ENCODE measurements around the gene C1QL1. TPM values are rescaled to one million over a fixed set of nuclear protein-coding genes. Genes with fewer than 3 reads are reported as not detected.

C1QL1 gene
- total and polyA plus RNA-seq, 2 donors (not counting 3 experiments of a cell fraction or from before 2014, with no cell fraction given), result 0.35 to 0.72 TPM

DNA sequence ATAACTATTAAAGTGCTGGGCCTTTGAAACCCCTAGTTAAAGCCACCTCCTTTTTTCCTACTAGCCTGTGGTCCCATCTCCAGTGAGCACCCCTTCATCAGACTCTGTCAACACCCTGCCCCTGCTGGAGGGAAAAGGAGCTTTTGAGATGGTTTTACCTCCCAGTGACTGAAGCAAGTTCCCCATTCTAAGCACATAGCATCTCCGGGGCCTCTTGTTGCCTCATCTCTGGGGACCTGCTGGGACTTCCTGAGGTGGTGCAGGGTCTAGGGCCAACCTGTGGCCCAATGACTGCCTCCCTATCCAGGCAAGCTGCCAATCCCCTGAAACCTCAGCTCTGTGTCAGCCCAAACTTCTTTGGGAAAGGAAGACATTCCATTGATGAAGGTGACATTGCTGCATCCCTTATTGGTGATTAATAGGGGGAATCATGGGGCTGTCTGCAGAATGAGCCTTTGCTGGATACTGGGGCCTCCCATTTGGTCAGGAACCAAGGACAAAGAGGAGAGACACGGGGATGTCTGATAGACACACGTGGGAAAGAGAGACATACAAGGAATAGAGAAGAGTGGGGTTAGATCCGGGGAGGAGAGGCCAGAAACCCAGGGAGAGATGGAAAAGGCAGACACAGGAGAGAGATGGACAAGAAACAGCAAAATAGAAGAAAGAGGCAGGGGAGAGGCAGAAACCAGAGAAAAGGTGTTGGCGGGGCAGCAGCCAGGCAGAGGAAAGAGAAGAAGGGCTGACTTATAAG lies 2.4 kb downstream of the C1QL1 start:
- ChIA-PET CTCF (interaction anchor here (1.6 kb wide), 1 partner anchor 10 kb away, joined by 5 read pairs; no protein-coding TSS in a partner anchor), POLR2A (interaction anchor here (0.7 kb wide), 1 partner anchor 175 kb away, joined by 3 read pairs; no protein-coding TSS in a partner anchor)
- H3K9me3 ChIP-seq (replicated peaks; ENCODE audit: control insufficient read depth, insufficient read depth, low read length), result no peaks in the 10 kb centered on the region
- no peaks in the 10 kb centered on the region for H3K9me1 ChIP-seq (replicated peaks; ENCODE audit: control insufficient read depth, extremely low read depth, insufficient read depth, low read length)
- dilution Hi-C loops (cut with MboI; ENCODE audit: extremely low pct_ligation_motif_present, low sequenced_read_pairs) (no loop called here), intact Hi-C loops (cut with micrococcal nuclease) (loop anchor here (5.0 kb wide), 1 partner anchor 52 kb away; no protein-coding TSS in a partner anchor)
- no peak overlapping the region for H3K4me2 ChIP-seq (ENCODE audit: insufficient read depth, low read length)
- H3K4me3 ChIP-seq (replicated peaks in 1 of 3; ENCODE audit: insufficient read depth in 1 of 3, low read depth in 1 of 3, low read length in 3 of 3), result no peak overlapping the region
- H3K27ac ChIP-seq (ENCODE audit: insufficient read depth, low read depth, low read length), result no peak overlapping the region
- DNase-seq (ENCODE audit: low read depth, low spot score) (no peak), FAIRE-seq (no peak)
- TF ChIP-seq JUN (IDR thresholded peaks at IDR 0.05; ENCODE audit: borderline replicate concordance, insufficient read depth, insufficient read length, low read depth) (no peak), POLR2AphosphoS5 (IDR thresholded peaks at IDR 0.05; ENCODE audit: insufficient read depth, low read depth, low read length) (no peak), FOS (IDR thresholded peaks at IDR 0.05; ENCODE audit: borderline replicate concordance, insufficient read depth, low read length) (no peak), GATA2 (IDR thresholded peaks at IDR 0.05; ENCODE audit: insufficient read depth, insufficient read length, low read depth, low read length) (no peak), CTCF (IDR thresholded peaks at IDR 0.05; ENCODE audit: extremely low read depth in 1 of 2, insufficient read depth in 1 of 2, low read depth in 1 of 2, low read length in 2 of 2) (no peak), MYC (IDR thresholded peaks at IDR 0.05; ENCODE audit: low read depth, low read length) (no peak), EZH2 (IDR thresholded peaks at IDR 0.05; ENCODE audit: borderline replicate concordance, low read depth, low read length, severe bottlenecking) (no peak), MAX (IDR thresholded peaks at IDR 0.05; ENCODE audit: insufficient read depth, insufficient read length) (no peak), POLR2A (IDR thresholded peaks at IDR 0.05; ENCODE audit: low read depth, low read length) (no peak)
- H3K79me2 ChIP-seq (ENCODE audit: control insufficient read depth, insufficient read depth, low read length), result no peaks in the 10 kb centered on the region
- H2AFZ ChIP-seq (ENCODE audit: low read depth, low read length), result no peak overlapping the region
- no peak overlapping the region for H3K9ac ChIP-seq (replicated peaks; ENCODE audit: extremely low read depth, insufficient read depth, low read length)
- BruUV-seq (replicated peaks), result no TSS peak
- no peaks in the 10 kb centered on the region for H4K20me1 ChIP-seq (replicated peaks; ENCODE audit: control insufficient read depth, extremely low read depth, insufficient read depth, low read length)
- H3K27me3 ChIP-seq (ENCODE audit: control insufficient read depth in 2 of 2, insufficient read depth in 2 of 2, low read length in 2 of 2), result peaks cover 42 to 49% of the 10 kb centered on the region in 2 experiments
- H3K4me1 ChIP-seq (ENCODE audit: control insufficient read depth, extremely low read depth, insufficient read depth, low read length), result peaks cover 8% of the 10 kb centered on the region
- H3K36me3 ChIP-seq (ENCODE audit: control insufficient read depth in 2 of 2, extremely low read depth in 1 of 2, insufficient read depth in 2 of 2, low read length in 2 of 2), result no peaks in the 10 kb centered on the region
